ENCODE results near the gene PAPSS2.

GRCh38 chr10:87750817-87751216, 91.1 kb downstream of the PAPSS2 start:
- no peak for TF ChIP-seq CTCF (conservative IDR thresholded peaks at IDR 0.05; ENCODE audit: low read length)
- no peak for TF ChIP-seq EZH2phosphoT487 (IDR thresholded peaks at IDR 0.05; ENCODE audit: borderline replicate concordance, low read depth, low read length)
